GM21576 (cell line): ENCODE measurements around the gene CDSN.
"Not testable (repeated sequence)": the region's sequence is repeated elsewhere in the genome, so short reads cannot be mapped to it uniquely, and the experiment has no call there.

Experiments used
- ATAC-seq: cut with Tn5 transposase; IDR thresholded peaks from one replicate; pipeline ENCODE4 v1.9.1; 2021; ENCODE audit warnings: mild to moderate bottlenecking, moderate library complexity; ENCODE audit not compliant: unreplicated experiment

CDSN gene, protein sequence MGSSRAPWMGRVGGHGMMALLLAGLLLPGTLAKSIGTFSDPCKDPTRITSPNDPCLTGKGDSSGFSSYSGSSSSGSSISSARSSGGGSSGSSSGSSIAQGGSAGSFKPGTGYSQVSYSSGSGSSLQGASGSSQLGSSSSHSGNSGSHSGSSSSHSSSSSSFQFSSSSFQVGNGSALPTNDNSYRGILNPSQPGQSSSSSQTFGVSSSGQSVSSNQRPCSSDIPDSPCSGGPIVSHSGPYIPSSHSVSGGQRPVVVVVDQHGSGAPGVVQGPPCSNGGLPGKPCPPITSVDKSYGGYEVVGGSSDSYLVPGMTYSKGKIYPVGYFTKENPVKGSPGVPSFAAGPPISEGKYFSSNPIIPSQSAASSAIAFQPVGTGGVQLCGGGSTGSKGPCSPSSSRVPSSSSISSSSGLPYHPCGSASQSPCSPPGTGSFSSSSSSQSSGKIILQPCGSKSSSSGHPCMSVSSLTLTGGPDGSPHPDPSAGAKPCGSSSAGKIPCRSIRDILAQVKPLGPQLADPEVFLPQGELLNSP

DNA sequence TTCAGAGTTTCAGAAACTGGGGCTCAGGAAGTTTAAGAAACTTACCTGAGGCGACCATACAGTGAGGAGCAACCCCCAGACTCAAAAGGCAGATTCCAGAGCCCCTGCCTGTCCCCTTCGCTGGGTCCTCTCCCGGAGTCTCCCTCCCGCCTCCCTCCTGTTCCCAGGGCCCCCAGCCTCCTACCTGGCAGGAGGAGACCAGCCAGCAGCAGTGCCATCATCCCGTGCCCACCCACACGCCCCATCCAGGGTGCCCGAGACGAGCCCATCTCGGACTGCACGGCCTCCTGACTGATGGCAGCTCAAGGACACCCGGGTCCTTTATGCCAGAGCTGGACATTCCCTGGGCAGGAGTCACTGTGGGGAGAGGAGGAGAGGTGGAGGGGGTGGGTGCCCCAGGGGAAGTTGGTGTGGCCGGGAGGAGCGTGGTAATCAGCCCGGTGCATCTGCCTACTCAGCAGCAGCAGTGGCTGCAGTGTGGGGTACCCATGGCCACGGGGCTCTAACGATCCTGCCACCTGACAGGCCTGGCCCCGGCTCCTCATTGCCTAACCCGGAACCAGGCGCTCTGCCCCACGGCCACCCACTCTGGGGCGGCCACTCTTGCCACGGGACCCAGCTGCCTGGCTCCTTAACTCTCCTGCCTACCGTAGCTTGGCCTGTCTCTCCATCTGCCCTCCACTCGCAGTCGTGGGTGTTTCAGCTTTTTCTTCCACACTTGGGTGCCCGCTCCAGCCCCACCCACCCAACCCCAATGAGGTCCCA, at the start of gene CDSN:
TSS of gene CDSN (minus strand) at position 296 of the 765 bp plus-strand sequence. CDS start at position 269, 27 bp downstream.
- no peak for ATAC-seq

DNA sequence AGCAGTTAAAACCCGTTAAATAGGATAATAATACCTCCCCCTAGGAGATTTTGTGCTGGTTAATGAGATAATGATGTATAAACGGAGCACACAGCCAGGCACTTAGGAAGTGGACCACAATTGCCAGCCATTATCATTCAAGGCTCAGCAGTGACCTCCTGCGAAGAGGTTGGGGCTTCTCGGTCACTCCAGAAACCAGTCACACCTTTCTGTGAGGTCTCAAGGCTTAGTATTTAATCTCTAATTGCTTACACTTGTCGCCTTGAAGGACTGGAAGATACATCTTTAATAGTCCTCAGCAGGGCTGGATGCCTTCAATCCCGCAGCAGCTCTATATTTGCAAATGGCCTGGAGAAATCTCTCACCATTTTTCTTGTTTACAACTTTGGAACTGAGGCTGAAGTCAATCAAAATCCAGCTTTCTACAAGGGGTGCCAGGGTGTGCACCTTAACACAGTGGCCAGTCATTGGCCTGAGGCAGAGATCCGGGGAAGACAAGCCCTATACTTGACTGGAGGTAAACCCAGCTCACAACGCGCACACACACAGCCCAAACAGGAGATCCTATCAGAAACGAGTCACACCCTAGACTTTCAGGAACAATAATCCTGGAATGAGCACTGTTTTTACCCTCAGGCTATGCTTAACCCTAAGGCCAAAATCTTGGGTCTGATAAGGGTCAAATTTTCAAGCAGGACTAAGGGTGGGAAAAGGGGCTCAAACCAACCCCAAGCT, 49.0 kb upstream of the CDSN start:
- no peak for ATAC-seq

DNA sequence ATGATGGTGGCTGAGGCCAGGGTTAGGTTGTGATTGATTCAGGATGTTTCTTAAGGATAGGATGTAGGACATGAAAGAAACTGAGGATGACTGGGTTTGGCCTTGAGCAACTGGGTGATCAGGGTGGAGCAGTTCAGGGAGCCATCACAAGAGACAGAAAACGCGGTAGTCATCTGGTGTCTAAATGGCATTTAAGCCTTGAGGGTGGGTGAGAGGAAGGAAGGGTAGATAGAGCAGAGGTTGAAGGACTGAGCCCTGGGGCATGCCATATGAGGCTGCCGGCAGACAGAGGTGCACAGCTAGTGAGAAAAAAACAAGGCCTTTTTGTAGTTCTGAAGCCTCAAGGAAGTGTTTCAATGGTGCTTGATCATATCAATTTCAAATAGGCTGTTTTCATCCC, 48.4 kb upstream of the CDSN start:
- ATAC-seq, result no peak

DNA sequence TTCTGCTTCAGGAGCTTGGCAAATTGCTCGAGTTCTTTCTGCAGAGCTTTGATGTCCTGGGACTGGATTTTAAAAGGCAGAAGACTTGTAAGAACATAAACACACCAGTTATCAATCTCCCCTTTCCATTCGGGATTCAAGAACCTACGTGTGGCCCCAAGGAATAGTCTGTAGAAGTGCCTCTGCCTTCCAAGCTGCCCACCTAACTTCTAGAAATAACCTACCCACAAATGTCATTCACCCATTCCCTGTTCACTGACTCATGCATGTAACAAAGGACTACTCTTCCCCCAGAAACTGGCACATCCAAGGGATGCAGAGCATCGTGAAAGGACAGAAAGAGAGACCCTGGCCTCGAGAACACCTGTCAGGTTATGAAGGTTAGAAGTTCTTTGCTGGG, 45.7 kb upstream of the CDSN start:
- ATAC-seq, result no peak

DNA sequence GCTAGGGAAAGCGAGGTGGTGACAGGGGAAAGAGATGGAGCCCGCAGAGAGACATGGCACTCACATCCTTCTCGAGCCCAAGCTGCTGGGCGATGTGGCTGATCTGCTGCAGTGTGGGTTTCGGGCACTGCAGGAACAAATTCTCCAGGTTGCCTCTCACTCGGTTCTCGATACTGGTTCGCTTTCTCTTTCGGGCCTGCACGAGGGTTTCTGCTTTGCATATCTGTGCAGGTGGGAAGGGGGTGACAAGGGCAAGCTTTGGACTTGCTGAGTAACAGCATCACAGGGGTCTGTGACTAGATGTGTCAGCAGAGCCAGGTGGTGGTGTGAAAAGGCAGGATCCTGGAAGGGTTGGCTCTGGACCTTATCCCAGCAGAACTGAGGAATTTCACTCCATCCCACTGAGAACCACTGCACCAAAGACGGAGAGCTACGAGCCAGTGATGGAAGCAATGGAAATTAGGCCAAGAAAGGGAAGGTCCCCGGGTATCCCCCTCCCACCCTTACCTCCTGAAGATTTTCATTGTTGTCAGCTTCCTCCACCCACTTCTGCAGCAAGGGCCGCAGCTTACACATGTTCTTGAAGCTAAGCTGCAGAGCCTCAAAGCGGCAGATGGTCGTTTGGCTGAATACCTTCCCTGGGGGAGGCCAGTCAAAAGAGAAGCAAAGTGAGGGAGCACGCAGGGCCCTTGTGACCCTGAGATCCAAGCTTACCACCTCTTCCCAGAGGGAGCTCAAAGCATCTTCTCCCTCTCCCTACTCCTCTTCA, 45.0 kb upstream of the CDSN start:
- peak; percentile 67 for ATAC-seq

DNA sequence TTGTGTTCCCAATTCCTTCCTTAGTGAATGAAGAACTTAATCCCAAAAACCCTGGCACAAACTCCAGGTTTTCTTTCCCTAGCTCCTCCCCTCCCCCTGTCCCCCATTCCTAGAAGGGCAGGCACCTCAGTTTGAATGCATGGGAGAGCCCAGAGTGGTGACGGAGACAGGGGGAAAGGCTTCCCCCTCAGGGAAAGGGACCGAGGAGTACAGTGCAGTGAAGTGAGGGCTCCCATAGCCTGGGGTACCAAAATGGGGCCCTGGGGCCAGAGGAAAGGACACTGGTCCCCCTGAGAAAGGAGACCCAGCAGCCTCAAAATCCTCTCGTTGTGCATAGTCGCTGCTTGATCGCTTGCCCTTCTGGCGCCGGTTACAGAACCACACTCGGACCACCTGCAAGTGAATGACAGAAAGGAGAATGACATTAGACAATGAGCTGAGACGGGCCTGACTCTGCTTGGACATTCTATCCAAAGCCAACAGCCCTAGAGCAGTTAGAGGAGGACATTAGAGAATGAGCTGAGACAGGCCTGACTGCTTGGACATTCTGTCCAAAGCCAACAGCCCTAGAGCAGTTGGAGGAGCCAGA, 44.3 kb upstream of the CDSN start:
- ATAC-seq, result not testable (repeated sequence)

DNA sequence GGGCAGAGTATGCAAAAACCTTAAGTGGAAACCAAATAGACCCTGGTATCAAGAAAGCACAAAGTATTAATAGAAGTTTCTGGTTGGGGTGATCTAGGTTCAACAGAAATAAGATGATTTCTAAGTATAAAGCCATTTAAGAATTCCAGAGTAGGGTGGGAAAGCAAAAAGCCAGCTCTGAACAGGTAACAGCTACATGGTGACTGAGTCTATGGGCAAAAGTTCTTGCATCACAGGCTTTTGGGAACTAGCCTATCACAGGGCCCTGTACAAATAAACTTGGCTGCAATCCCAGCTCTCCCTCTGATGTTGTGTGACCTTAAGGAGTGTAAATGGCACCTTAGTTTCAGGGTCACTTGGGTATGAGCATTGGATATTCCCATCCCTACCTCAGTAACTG, 43.7 kb upstream of the CDSN start:
- no peak for ATAC-seq

DNA sequence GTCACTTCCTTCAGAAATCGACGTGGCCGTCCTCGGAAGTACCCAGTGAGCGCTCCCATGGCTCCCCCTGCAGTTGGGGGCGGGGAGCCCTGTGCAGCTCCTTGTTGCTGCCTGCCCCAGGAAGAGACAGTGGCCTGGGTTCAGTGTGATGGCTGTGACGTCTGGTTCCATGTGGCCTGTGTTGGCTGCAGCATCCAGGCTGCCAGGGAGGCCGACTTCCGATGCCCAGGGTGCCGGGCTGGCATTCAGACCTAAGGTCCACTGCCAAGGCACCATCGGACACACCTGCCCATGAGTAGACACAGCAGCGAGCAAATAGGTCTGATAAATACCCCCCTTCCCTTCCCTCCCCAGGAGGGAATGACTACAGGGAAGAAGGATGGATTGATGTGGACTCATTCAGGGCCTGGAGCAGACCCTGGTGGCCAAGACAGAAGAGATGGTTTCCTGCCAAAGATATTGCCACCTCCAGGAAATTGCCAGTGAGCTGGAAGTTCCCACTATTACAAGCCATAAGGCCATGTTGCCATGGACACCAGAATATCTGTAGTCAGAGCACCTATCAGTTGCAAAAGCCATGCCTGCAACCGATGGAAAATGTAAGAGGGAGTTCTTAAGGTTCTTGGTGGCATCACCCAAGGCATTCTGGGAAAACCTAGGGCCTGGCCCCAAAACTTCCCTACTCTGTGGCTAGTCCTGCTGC, 42.4 kb upstream of the CDSN start:
- ATAC-seq, result no peak

DNA sequence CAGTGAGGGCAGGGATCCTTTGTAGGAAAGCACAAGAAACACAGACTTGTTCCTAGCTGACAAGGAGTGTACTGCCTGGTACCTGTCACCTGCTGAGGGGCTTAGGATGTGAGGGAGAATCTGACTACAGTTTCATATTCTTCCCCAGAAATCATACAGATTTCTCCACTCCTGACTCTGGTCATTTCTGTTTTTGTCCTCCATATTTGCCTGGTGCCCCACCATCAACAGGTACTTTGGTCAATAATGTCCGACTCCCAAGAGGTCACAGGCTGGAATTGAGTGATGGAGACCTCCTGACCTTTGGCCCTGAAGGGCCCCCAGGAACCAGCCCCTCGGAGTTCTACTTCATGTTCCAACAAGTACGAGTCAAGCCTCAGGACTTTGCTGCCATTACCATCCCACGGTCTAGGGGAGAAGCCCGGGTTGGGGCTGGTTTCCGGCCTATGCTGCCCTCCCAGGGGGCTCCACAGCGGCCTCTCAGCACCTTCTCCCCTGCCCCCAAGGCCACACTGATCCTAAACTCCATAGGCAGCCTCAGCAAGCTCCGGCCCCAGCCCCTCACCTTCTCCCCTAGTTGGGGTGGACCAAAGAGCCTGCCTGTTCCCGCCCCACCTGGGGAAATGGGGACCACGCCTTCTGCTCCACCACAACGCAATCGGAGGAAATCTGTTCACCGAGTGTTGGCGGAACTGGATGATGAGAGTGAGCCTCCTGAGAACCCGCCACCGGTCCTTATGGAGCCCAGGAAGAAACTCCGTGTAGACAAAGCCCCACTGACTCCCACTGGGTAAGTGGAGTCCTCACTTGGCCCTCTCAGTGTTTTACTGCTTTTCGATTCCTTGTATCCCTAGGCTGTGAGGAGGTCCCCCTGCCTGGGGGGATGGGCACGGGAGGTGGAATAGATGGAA, 41.2 kb upstream of the CDSN start:
- no peak for ATAC-seq

DNA sequence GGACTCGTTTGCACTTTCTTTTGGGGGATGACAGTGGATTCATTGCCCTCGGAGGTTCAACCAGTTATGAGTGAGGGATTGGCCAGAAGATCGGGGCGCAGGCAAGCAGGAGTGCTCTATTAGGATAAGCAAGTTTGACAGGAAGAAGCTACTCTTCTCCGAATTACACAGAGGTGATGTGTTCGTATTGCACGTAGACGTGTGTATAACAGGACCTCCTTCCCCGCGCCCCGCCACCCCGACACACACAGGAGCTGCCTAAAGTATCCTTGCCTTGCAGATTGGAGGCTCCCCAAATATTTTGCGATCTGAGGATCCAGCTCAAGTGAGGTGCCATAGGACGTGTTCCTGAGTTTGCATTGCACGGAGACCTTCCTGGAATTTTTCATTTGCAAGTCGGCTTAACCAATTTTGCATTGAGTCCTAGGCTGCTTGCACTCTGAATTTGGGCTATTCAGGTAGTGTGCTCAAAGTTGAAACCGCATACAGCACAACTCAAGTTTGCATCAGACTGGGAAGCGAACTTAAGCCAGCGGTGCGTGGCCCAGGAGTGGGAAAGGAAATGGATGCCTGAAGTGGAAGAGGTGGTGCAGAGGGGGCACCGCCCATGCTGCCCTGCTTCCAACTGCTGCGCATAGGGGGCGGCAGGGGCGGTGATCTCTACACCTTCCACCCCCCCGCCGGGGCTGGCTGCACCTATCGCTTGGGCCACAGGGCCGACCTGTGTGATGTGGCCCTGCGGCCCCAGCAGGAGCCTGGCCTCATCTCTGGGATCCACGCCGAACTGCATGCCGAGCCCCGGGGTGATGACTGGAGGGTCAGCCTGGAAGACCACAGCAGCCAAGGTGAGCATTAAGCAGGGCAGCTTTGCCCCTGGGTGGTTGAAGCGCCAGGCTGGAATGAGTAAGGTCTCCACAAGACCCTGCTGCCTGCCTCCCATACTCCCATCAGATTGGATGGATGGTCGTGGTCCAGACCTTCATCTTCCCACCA, 38.9 kb upstream of the CDSN start:
- peak; percentile 3 for ATAC-seq

DNA sequence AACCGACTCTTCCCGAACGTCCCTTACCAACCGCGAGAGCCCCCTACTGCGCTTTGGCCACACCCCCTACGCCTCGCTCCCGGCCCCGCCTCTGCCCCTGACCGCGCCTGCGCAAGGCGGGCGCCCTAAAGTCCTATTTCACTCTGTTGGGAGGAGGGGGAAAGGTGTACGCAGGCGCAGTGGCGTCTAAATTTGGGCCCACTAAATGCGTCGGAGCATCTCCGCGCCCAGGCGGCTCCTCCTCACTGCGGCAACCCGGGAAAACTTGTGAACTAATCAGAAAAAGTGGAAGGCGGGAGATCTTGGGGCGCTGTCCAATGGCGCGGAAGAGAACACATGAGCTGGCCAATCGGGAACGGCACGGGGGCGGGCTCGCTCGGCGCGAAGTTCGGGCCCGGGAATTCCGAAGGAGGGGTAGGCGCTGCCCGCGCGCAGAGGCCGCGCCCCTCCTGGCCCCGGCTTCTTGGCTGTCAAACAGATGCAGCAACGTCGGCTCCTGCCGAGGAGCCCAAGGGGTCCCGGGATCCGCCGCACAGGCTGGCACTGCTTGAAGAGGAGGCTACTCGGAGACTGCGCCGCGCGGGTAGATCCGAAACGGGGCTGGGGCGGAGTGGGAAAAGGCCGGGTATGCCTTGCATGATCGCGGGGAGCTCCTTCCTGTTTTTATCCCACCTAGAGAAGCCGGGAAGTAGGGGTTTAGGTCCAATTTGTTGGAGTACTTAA, 38.1 kb upstream of the CDSN start, which contains the start of gene TCF19:
TSS of gene TCF19 (plus strand) at position 450 of the 723 bp plus-strand sequence. CDS start 881 bp downstream, outside the sequence.
- peak; percentile 73 for ATAC-seq

DNA sequence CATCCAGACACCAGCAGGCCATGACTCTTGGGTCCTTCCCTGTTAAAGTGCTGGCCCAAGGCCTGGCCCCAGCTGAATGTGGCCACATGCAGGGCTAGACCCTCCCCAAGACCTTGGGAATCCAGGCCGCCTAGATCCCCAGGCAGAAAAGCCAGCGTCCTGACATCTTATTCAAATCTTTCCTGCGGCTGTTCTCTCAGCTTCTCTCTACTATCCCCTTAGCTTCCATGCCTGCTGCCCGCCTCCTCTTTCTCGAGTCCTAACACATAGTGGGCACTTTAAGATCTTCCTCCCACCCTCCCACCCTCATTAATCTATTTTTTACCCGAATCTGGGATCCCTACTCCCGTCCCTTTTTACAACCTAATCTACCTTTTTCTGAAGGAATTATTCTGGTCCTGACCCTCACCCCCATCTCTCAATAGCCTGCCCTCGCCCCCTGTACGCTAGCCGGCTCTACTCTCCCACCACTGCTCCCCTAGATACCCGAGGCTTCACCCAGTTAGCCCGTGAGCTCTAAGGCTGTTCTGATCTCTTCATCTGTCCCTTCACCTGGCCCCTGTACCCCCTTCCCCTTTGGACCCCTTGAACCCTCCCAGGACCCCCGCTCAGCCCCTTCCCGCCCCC, 37.4 kb upstream of the CDSN start, which contains the start of gene CCHCR1:
TSS of gene CCHCR1 (minus strand) at position 290 of the 627 bp plus-strand sequence. CDS start at position 88, 202 bp downstream.
- ATAC-seq, result peak; percentile 1

DNA sequence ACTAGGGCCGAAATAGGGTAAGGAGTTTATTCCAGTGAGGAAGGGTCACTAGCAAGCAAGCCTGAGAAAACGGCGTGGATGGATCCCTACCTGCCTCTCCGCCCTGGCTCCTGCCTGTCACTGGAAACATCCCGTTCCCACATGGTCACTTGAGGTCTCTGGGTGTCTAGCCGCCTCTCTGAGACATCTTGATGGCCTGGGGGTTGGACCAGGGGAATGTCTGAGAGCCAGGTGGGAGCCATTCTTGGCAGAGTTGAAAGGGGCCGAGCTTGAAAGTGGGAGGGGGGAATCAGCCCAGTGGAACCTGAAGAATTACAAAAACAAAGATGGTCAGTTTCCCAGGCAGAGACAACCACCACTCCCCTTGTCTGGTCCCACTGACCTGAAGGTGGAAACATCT, 36.4 kb upstream of the CDSN start:
- ATAC-seq, result no peak

DNA sequence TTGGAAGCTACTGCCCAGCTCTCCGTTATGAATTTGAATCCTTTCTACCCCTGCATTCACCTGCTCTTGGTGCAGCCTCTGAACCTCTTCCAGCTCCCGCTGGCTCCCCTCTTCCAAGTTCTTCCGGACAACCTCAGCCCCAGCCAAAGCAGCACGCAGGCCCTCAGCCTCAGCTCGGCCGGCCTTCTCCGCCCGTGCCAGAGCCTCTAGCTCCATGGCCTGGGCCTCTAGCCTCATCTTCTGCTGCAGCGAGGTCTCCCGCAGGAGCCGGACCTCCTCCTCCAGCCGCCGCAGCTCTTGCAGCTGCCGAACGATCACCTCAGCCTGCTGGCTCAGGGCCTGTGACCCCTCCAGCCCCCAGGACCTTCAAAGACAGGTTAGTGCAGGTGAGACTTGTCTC, 34.2 kb upstream of the CDSN start:
- no peak for ATAC-seq

DNA sequence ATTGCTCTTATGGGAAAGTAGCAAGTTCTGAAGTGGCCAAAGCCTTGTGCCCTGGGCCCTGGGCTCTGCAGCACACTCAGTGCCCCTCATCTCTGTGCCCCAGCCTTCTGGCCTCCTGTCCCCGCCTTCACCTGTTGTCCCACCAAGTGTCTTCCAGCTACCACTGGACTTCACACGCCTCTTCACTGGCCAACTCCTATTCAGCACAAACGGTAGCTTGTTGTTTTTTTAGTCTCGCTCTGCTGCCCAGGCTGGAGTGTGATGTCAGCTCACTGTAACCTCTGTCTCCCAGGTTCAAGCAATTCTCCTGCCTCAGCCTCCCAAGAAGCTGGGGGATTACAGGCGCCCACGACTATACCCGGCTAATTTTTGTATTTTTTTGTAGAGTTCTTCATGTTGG, 32.5 kb upstream of the CDSN start:
- ATAC-seq, result no peak
